Forelimb muscle (tissue), 1 donor: ENCODE results near the gene RNFT2. TPM values are rescaled to one million over a fixed set of nuclear protein-coding genes. Genes with fewer than 3 reads are reported as not detected.
"Not testable (repeated sequence)": the region's sequence is repeated elsewhere in the genome, so short reads cannot be mapped to it uniquely, and the experiment has no call there.

Experiments used
- DNase-seq: peaks from one replicate; pipeline ENCODE4 v3.0.0-alpha.2; 2013; ENCODE audit warnings: low read depth
- polyA plus RNA-seq: library from polyadenylated mRNA; unstranded; fragments of 120-200 nt; gene quantifications from one replicate; pipeline ENCODE4 v1.2.1, GENCODE V29; 2013; ENCODE audit not compliant: insufficient read length

The RNFT2 gene
- polyA plus RNA-seq, 1 donor, result 1.0 TPM

GRCh38 chr12:116742787-116743186 is 4.7 kb downstream of the RNFT2 start:
- DNase-seq, result not testable (repeated sequence)

- no peak for DNase-seq
Observed at GRCh38 chr12:116744766-116745165, 6.7 kb downstream of the RNFT2 start.

GRCh38 chr12:116745554-116745953 is 7.4 kb downstream of the RNFT2 start:
- no peak for DNase-seq

DNA sequence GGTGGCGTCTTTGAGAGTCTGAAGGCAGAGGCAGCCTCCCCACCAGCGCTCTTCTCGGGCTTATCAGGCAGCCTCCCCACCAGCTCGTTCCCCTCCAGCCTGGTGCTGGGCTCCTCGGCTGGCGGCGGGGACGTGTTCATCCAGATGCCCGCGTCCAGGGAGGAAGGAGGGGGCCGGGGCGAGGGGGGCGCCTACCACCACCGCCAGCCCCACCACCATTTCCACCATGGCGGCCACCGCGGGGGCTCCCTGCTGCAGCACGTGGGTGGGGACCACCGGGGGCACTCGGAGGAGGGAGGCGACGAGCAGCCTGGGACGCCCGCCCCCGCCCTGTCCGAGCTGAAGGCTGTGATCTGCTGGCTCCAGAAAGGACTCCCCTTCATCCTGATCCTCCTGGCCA is 11.8 kb downstream of the RNFT2 start:
- DNase-seq, result no peak

- no peak for DNase-seq
Observed at GRCh38 chr12:116750298-116750697, 12.2 kb downstream of the RNFT2 start.

DNA sequence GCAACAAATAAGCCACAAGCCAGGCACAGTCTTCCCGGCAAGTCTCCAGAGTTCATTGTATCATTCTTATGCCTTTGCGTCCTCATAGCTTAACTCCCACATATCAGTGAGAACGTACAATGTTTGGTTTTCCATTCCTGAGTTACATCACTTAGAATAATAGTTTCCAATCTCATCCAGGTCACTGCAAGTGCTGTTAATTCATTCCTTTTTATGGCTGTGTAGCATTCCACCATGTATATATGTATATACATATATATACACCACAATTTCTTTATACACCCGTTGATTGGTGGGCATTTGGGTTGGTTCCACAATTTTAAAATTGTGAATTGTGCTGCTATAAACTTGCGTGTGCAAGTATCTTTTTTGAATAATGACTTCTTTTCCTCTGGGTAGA is 16.0 kb downstream of the RNFT2 start:
- not testable (repeated sequence) for DNase-seq

DNA sequence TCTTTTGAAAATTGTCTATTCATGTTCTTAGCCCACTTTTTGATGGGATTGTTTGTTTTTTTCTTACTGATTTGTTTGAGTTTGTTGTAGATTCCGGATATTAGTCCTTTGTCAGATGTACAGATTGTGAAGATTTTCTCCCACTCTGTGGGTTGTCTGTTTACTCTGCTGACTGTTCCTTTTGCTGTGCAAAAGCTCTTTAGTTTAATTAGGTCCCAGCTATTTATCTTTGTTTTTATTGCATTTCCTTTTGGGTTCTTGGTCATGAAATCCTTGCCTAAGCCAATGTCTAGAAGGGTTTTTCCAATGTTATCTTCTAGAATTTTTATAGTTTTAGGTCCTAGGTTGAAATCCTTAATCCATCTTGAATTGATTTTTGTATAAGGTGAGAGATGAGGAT is 16.7 kb downstream of the RNFT2 start:
- not testable (repeated sequence) for DNase-seq

- peak; percentile 22 for DNase-seq
Observed at GRCh38 chr12:116759783-116760621, 21.9 kb downstream of the RNFT2 start.

- no peak for DNase-seq
Observed at GRCh38 chr12:116760622-116761020, 22.5 kb downstream of the RNFT2 start.

GRCh38 chr12:116761499-116761898 is 23.4 kb downstream of the RNFT2 start:
- no peak for DNase-seq

DNA sequence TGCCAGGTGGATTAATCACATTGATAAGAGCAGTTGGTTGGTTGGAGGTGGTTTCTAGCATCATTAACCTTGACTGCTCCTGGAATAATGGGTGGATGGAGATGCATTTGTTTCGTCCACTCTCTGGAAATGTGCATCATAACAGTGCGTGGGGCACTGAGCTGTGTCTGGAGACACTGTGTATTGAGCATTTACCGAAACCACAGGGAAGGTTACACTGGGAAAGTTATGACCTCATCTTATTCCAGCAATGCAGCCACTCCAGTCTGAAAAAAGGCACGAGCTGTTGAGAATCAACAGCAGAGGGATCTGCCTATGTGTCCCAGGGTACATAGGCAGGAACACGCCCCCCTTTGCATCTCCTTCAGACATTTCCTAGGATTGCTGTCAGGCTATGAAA is 27.2 kb downstream of the RNFT2 start:
- DNase-seq, result no peak

GRCh38 chr12:116766285-116766684 is 28.2 kb downstream of the RNFT2 start:
- no peak for DNase-seq

DNA sequence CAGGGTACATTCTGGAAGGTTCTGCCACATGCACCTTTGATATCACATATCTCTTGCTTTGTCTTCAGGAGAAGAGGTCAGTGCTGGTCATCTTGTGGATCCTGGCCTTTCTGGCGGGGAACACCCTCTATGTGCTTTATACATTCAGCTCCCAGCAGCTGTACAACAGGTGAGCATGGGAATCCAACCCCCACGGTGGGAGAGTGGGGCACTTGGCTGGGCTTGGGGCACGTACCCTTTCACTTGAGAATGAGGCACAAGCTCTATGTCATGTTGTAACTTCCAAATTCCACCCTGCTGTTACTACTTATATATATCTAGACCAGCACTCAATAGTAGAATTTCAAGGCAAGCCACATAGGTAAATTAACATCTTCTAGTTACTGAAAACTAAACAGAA is 28.6 kb downstream of the RNFT2 start:
- DNase-seq, result no peak

DNA sequence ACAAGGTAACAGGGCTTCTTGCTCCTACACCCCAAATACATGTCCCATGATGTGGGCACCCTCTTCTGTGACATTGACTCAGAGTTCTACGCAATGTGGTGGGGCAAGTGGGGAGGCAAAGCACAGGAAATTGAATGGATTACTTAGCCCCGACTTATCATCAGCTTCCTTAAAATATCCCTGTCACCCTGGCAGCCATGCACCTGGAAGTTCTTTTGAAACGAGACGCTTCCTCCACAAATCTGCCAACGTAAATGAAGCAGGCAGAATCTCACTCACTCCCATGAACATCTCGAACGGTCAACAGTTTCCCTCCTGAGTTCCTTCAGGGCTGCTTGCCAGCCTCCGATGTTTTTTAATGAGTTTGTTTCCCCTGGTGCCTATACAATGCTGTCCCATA is 33.5 kb downstream of the RNFT2 start:
- no peak for DNase-seq

- no peak for DNase-seq
Observed at GRCh38 chr12:116773276-116773731, 35.2 kb downstream of the RNFT2 start.

- DNase-seq, result no peak
Observed at GRCh38 chr12:116774020-116774419, 35.9 kb downstream of the RNFT2 start.

GRCh38 chr12:116777245-116777644 is 39.1 kb downstream of the RNFT2 start:
- DNase-seq, result no peak

DNA sequence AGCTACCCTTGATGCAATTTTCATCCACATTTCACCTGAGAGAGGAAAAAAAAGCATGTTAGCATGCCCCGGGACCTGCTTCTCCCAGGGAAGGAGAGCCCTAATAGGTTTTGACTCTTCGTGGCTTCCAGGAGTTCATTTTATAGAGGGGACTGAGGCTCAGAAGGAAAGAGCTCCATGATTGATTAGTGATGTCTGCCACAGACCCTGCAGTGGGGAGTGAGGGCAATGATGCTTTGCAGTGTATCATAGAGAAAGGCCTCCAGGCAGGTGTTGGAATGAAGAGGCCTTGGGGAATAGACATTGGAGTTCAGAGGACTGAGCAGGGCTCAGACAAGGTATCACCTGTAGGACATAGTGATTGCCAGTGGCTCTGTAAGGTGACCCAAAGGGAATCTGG is 41.5 kb downstream of the RNFT2 start:
- no peak for DNase-seq

GRCh38 chr12:116780942-116781341 is 42.8 kb downstream of the RNFT2 start:
- DNase-seq, result no peak

- no peak for DNase-seq
Observed at GRCh38 chr12:116783525-116784237, 45.6 kb downstream of the RNFT2 start.

GRCh38 chr12:116784238-116784612 is 46.1 kb downstream of the RNFT2 start:
- no peak for DNase-seq

- DNase-seq, result not testable (repeated sequence)
Observed at GRCh38 chr12:116789562-116789961, 51.4 kb downstream of the RNFT2 start.

DNA sequence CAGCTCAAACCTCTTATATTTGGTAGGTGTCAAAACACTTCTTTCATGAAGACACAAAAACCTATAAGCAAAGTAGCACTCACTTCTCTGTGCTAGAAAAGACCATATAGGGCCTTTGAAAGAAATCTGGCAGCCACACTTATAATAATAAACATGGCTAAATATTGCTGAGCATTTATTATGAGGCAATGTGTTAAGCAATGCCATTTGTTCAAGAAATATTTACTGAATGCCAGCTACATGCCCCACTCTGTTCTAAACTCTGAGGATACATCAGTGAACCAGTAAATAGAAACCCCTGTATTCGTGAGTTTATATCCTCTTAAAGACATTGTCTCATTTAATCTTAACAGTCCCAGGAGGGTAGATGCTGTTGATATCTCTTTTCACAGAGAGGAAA is 52.0 kb downstream of the RNFT2 start:
- DNase-seq, result no peak
